Brain microvascular endothelial cell (primary cell): ENCODE measurements around the gene C16orf46.

ENCODE experiments used
- DNase-seq: peaks from one replicate; pipeline ENCODE4 v3.0.0-alpha.2; 2020
- H3K27ac ChIP-seq: fragments of 250-450 bp; sonication (Bioruptor Pico); 2 replicates; pipeline ENCODE4 v1.5.1; 2020; ENCODE audit warnings: mild to moderate bottlenecking, moderate library complexity
- H3K27me3 ChIP-seq: fragments of 250-450 bp; sonication (Bioruptor Pico); replicated peaks from 2 replicates; pipeline ENCODE4 v1.5.1; 2020; ENCODE audit warnings: mild to moderate bottlenecking
- H3K36me3 ChIP-seq: fragments of 250-450 bp; sonication (Bioruptor Pico); replicated peaks from 2 replicates; pipeline ENCODE4 v1.5.1; 2020; ENCODE audit warnings: mild to moderate bottlenecking
- H3K4me3 ChIP-seq: 2 replicates; pipeline ENCODE4 v1.5.1; 2011; ENCODE audit warnings: low read depth, mild to moderate bottlenecking, control low read depth, low read length, moderate library complexity
- CTCF ChIP-seq: IDR thresholded peaks from 2 replicates; pipeline ENCODE4 v1.5.1; 2011; ENCODE audit warnings: low read depth, mild to moderate bottlenecking, moderate library complexity, low read length, control low read depth, inconsistent platforms; ENCODE audit errors: missing control alignments
- in situ Hi-C: cut with HindIII; loops from 2 replicates; pipeline ENCODE4 v1.10.0; 2017; ENCODE audit warnings: low sequenced_read_pairs, low pct_ligation_motif_present

Gene C16orf46

GRCh38 chr16:81014672-81015071 is 62.4 kb downstream of the C16orf46 start:
- TF ChIP-seq CTCF, result no peak
- Histone ChIP-seq H3K27ac (no peak overlapping the region), H3K36me3 (peaks cover 29% of the 10 kb centered on the region), H3K4me3 (no peak overlapping the region), H3K27me3 (no peaks in the 10 kb centered on the region)
- in situ Hi-C loops, result no loop called here
- DNase-seq, result no peak

- DNase-seq, result no peak
- Histone ChIP-seq H3K27ac (no peak overlapping the region), H3K36me3 (peaks cover 20% of the 10 kb centered on the region), H3K4me3 (no peak overlapping the region), H3K27me3 (no peaks in the 10 kb centered on the region)
- no peak for TF ChIP-seq CTCF
- in situ Hi-C loops, result no loop called here
Measured at GRCh38 chr16:81012974-81013373, 64.1 kb downstream of the C16orf46 start.
